Subcutaneous abdominal adipose tissue (tissue), 5 donors: ENCODE results near the gene SHISA5.
A peak's percentile ranks its signal among the peaks of the same experiment; 100 is the strongest.
"Not testable (repeated sequence)": the region's sequence is repeated elsewhere in the genome, so short reads cannot be mapped to it uniquely, and the experiment has no call there.

Experiments
- H3K27ac ChIP-seq: one replicate; pipeline ENCODE4 v1.7.0; 2013; ENCODE audit warnings: low read depth, mild to moderate bottlenecking, inconsistent platforms, low read length, moderate library complexity
- H3K27me3 ChIP-seq, 5 donors: one replicate each; pipeline ENCODE4 v1.7.0; 2013; ENCODE audit warnings: low read length in 5 of 5, inconsistent platforms in 1 of 5; ENCODE audit not compliant: control insufficient read depth in 5 of 5, insufficient read depth in 4 of 5
- H3K36me3 ChIP-seq, 5 donors: one replicate each; pipeline ENCODE4 v1.7.0; 2013; ENCODE audit warnings: low read length in 5 of 5; ENCODE audit not compliant: control insufficient read depth in 5 of 5, insufficient read depth in 5 of 5
- H3K4me1 ChIP-seq, 5 donors: one replicate each; pipeline ENCODE4 v1.7.0; 2013; ENCODE audit warnings: low read length in 5 of 5, mild to moderate bottlenecking in 3 of 5, moderate library complexity in 1 of 5; ENCODE audit not compliant: control insufficient read depth in 5 of 5, insufficient read depth in 5 of 5
- H3K4me3 ChIP-seq, 5 donors: one replicate each; pipeline ENCODE4 v1.7.0; 2013; ENCODE audit warnings: low read length in 5 of 5, low read depth in 1 of 5
- H3K9ac ChIP-seq, 5 donors: one replicate each; pipeline ENCODE4 v1.7.0; 2013; ENCODE audit warnings: low read length in 5 of 5, mild to moderate bottlenecking in 4 of 5, moderate library complexity in 3 of 5
- H3K9me3 ChIP-seq, 5 donors: one replicate each; pipeline ENCODE4 v1.7.0; 2013; ENCODE audit warnings: low read length in 5 of 5; ENCODE audit not compliant: control insufficient read depth in 5 of 5
- donor health status: healthy.
- donor health status: healthy.
- donor health status: healthy.
- donor health status: healthy.
- donor health status: healthy.

The SHISA5 gene

DNA sequence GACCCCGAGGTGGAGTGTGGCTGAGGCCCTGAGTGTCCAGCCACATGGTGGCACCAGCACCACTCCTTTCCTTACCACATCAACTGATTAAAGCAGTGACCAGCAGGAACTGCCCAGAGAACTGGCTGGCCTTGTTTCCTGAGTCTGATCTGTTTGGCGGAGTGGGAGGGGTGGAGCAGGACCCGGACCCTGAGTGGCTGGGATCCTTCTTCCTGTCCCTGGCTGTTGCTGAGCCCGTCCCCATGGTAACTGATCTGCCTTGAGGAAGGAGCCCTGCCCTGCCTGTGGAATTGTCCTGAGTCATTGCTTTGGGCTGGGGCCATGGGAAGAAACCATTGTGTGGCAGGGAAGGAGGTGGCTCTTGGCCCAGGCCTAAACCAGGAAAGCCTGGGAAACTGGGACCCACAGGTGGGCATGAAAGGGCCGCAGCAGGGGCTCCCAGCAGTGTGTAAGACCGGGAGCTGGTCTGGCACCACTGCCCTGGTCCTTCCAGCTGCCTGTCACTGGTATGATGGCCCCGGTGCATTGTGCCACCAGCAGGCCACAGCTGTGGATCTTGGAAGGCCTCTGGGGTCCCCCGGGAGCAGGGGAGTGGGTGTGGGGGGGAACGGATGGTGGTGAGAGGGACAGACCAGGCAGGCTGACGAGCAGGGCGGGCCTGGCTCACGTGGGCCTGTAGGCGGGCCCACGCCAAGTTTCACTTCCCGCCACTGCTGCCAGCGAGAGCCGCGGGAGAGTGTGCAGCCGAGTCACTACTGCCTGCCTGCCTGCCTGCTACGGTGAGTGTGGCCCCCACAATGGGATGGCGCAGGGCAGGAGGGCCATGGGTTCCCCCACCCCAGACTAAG is 38.2 kb downstream of the SHISA5 start:
- peaks cover 0 to 68% (median 40%) of the 10 kb centered on the region in 5 donors for H3K36me3 ChIP-seq
- H3K27ac ChIP-seq: peak overlapping the region; percentile 99
- peaks cover 26 to 60% (median 59%) of the 10 kb centered on the region in 5 donors for H3K4me1 ChIP-seq
- peaks cover 0 to 5% (median 0%) of the 10 kb centered on the region in 5 donors for H3K27me3 ChIP-seq
- no peaks in the 10 kb centered on the region for H3K9me3 ChIP-seq
- H3K9ac ChIP-seq: peak overlapping the region; percentile 86 to 96 (median 90)
- peak overlapping the region; percentile 75 to 86 (median 78) for H3K4me3 ChIP-seq

GRCh38 chr3:48465237-48465530 is 38.8 kb downstream of the SHISA5 start:
- Histone ChIP-seq H3K27me3 (peaks cover 0 to 5% (median 0%) of the 10 kb centered on the region in 5 donors), H3K36me3 (peaks cover 0 to 70% (median 46%) of the 10 kb centered on the region in 5 donors), H3K9ac (peak overlapping the region in 4 of 5 donors; percentile 21 to 96 (median 54)), H3K4me1 (peaks cover 26 to 55% (median 53%) of the 10 kb centered on the region in 5 donors), H3K4me3 (peak overlapping the region in 3 of 5 donors; percentile 1 to 11 (median 2)), H3K27ac (peak overlapping the region; percentile 99), H3K9me3 (no peaks in the 10 kb centered on the region)

DNA sequence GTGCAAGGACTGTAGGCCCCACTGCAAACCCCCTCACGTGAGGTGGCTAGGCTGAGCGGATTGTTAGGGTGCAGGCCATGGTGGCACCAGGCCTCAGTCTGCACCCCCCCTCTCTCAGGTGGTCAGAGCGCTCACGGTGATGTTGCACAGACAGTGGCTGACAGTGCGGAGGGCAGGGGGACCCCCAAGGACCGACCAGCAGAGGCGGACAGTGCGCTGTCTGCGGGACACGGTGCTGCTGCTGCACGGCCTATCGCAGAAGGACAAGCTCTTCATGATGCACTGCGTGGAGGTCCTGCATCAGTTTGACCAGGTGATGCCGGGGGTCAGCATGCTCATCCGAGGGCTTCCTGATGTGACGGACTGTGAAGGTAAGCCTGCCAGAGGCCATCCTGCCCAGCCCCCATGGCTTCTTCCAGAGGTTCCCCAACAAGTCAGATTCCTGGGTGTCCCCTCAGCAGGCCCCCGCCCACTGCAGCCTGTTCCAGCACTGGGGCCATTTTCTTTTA is 39.2 kb downstream of the SHISA5 start:
- Histone ChIP-seq H3K36me3 (peaks cover 0 to 70% (median 49%) of the 10 kb centered on the region in 5 donors), H3K9ac (peak overlapping the region in 1 of 5 donors; percentile 45), H3K27me3 (peaks cover 0 to 5% (median 0%) of the 10 kb centered on the region in 5 donors), H3K4me1 (peaks cover 26 to 51% (median 49%) of the 10 kb centered on the region in 5 donors), H3K4me3 (peak overlapping the region in 1 of 5 donors; percentile 1), H3K9me3 (no peaks in the 10 kb centered on the region), H3K27ac (peak overlapping the region; percentile 99)

- Histone ChIP-seq H3K27ac (no peak overlapping the region), H3K27me3 (peaks cover 0 to 5% (median 0%) of the 10 kb centered on the region in 5 donors), H3K9me3 (no peaks in the 10 kb centered on the region), H3K36me3 (peaks cover 6 to 70% (median 49%) of the 10 kb centered on the region in 5 donors), H3K4me3 (no peak overlapping the region), H3K9ac (no peak overlapping the region), H3K4me1 (peaks cover 23 to 40% (median 38%) of the 10 kb centered on the region in 5 donors)
Observed at GRCh38 chr3:48463703-48464102, 40.3 kb downstream of the SHISA5 start.

GRCh38 chr3:48461767-48462166 is 42.2 kb downstream of the SHISA5 start:
- Histone ChIP-seq H3K4me1 (peaks cover 9 to 21% (median 19%) of the 10 kb centered on the region in 5 donors), H3K36me3 (peaks cover 8 to 61% (median 40%) of the 10 kb centered on the region in 5 donors)
- not testable (repeated sequence) for H3K9ac ChIP-seq, H3K9me3 ChIP-seq, H3K4me3 ChIP-seq, H3K27me3 ChIP-seq, H3K27ac ChIP-seq

DNA sequence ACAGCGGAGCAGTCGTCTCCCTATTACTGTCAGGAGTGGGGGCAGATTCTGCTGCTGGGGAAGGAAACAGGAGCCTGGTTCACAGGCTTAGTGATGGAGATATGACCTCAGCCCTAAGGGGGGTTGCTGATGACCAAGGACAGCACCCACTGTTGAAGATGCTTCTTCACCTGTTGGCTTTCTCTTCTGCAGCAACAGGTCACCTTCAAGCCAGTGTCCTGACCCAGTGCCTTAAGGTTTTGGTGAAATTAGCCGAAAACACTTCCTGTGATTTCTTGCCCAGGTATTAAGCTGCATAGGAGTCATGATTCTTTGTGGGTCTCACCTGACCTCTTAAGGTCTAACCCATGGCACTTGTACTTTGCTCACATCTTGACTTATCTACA is 43.5 kb downstream of the SHISA5 start:
- no peak overlapping the region for H3K27ac ChIP-seq
- no peak overlapping the region for H3K9ac ChIP-seq
- H3K27me3 ChIP-seq: peaks cover 0 to under 1% (median 0%) of the 10 kb centered on the region in 5 donors
- H3K9me3 ChIP-seq: no peaks in the 10 kb centered on the region
- H3K36me3 ChIP-seq: peaks cover 8 to 69% (median 45%) of the 10 kb centered on the region in 5 donors
- H3K4me3 ChIP-seq: no peak overlapping the region
- peaks cover 2 to 10% (median 8%) of the 10 kb centered on the region in 5 donors for H3K4me1 ChIP-seq

- no peaks in the 10 kb centered on the region for H3K27me3 ChIP-seq
- no peak overlapping the region for H3K4me3 ChIP-seq
- peaks cover 11 to 75% (median 48%) of the 10 kb centered on the region in 5 donors for H3K36me3 ChIP-seq
- peaks cover 0 to 5% (median 2%) of the 10 kb centered on the region in 5 donors for H3K4me1 ChIP-seq
- no peaks in the 10 kb centered on the region for H3K9me3 ChIP-seq
- H3K27ac ChIP-seq: no peak overlapping the region
- no peak overlapping the region for H3K9ac ChIP-seq
Observed at GRCh38 chr3:48459773-48460516, 44.0 kb downstream of the SHISA5 start.

DNA sequence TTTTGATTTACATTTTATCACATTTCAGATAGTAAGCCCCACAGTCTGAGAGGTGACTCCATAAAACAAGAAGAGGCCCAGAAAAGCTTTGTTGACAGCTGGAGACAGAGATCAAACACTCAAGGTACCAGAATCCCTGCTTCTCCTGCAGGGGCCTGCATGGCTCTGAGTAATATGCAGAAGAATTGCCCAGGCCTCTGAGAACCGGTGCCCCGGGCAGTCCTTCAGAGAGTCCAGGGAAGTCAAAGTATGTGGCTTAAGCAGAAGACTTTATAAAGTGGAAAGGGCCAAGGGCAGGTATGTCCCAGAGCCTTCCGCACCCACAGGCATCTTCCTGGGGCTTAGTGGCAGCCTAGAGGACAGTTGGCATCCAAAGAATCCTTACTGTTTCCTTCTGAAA is 44.6 kb downstream of the SHISA5 start:
- Histone ChIP-seq H3K4me1 (no peaks in the 10 kb centered on the region), H3K36me3 (peaks cover 14 to 73% (median 49%) of the 10 kb centered on the region in 5 donors), H3K9ac (no peak overlapping the region), H3K27ac (no peak overlapping the region), H3K4me3 (no peak overlapping the region), H3K9me3 (no peaks in the 10 kb centered on the region), H3K27me3 (no peaks in the 10 kb centered on the region)

DNA sequence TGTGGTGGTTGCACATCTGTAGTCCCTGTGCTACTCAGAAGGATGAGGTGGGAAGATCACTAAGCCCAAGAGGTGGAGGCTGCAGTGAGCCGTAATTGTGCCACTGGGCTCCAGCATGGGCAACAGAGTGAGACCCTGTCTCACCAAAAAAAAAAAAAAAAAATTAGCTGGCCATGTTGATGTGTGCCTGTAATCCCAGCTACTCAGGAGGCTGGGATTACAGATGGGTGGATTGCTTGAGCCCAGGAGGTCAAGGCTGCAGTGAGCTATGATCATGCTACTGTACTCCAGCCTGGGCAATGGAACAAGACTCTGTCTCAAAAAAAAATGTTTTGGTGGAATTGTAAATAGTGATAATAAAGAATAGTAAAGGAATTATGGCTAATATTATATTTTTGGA is 47.5 kb downstream of the SHISA5 start:
- no peak overlapping the region for H3K9ac ChIP-seq
- H3K27ac ChIP-seq: no peak overlapping the region
- peaks cover 24 to 84% (median 69%) of the 10 kb centered on the region in 5 donors for H3K36me3 ChIP-seq
- H3K27me3 ChIP-seq: no peaks in the 10 kb centered on the region
- no peaks in the 10 kb centered on the region for H3K4me1 ChIP-seq
- H3K4me3 ChIP-seq: no peak overlapping the region
- no peaks in the 10 kb centered on the region for H3K9me3 ChIP-seq
